ENCODE measurements around the gene PRDM16. TPM values are rescaled to one million over a fixed set of nuclear protein-coding genes. Genes with fewer than 3 reads are reported as not detected.

Gene PRDM16
- polyA plus RNA-seq, 1 of the 3 experiments (the other 2 are of a cell fraction) = not detected

GRCh38 chr1:3435666-3436065 is 366.7 kb downstream of the PRDM16 start:
- no peaks in the 10 kb centered on the region for H3F3A ChIP-seq (replicated peaks; ENCODE audit: insufficient read depth)
- H3K27ac ChIP-seq (ENCODE audit: low read depth in 2 of 2, low read length in 1 of 2) = no peak overlapping the region
- CTCF ChIA-PET = no interaction called here
- no peak overlapping the region for H2AFZ ChIP-seq (ENCODE audit: low read depth)
- H3K4me3 ChIP-seq (ENCODE audit: low read depth in 2 of 2, low read length in 1 of 2) = no peak overlapping the region
- peaks cover 14% of the 10 kb centered on the region; the same call in 1 of the 2 replicates for H3K27me3 ChIP-seq (ENCODE audit: insufficient read depth)
- no peak for TF ChIP-seq FOXJ3 (CRISPR knock-in tag; IDR thresholded peaks at IDR 0.05)
- no peak for TF ChIP-seq YY1 (IDR thresholded peaks at IDR 0.05; ENCODE audit: low read depth)
- no peak for TF ChIP-seq USF1 (IDR thresholded peaks at IDR 0.05; ENCODE audit: borderline replicate concordance, low read depth)
- TF ChIP-seq USF2 (IDR thresholded peaks at IDR 0.05; ENCODE audit: borderline replicate concordance, low read depth, low read length) = no peak
- no peak for TF ChIP-seq RAD21 (IDR thresholded peaks at IDR 0.05; ENCODE audit: low read length)
- no peak for TF ChIP-seq GABPA (IDR thresholded peaks at IDR 0.05; ENCODE audit: low read depth)
- TF ChIP-seq RXRA (IDR thresholded peaks at IDR 0.05; ENCODE audit: borderline replicate concordance, low read depth) = no peak
- no peak for TF ChIP-seq SIN3A (IDR thresholded peaks at IDR 0.05; ENCODE audit: borderline replicate concordance, low read depth, low read length)
- TF ChIP-seq FOSL2 (IDR thresholded peaks at IDR 0.05; ENCODE audit: borderline replicate concordance, low read depth) = no peak
- TF ChIP-seq NFIC (IDR thresholded peaks at IDR 0.05; ENCODE audit: borderline replicate concordance) = no peak
- no peaks in the 10 kb centered on the region for H3K9me3 ChIP-seq
- no peaks in the 10 kb centered on the region for H3K4me1 ChIP-seq (ENCODE audit: control insufficient read depth in 1 of 2, insufficient read depth in 2 of 2, low read depth in 1 of 2, low read length in 1 of 2)
- WGBS (ENCODE audit: low lambda C conversion rate) = 24% methylated on average over 6 of the region's 21 CpGs
- H3K79me2 ChIP-seq (ENCODE audit: insufficient read depth) = no peaks in the 10 kb centered on the region
- POLR2A ChIA-PET = no interaction called here
- H3K36me3 ChIP-seq (replicated peaks in 1 of 2; ENCODE audit: control insufficient read depth in 1 of 2, insufficient read depth in 2 of 2, low read length in 1 of 2) = no peaks in the 10 kb centered on the region
- no peaks in the 10 kb centered on the region for H4K20me1 ChIP-seq (ENCODE audit: insufficient read depth)
- no peak for DNase-seq
- no peak overlapping the region for H3K4me2 ChIP-seq
- no peaks in the 10 kb centered on the region for H3K9me2 ChIP-seq
- H3K9ac ChIP-seq = no peak overlapping the region

GRCh38 chr1:3436451-3436850 is 367.4 kb downstream of the PRDM16 start:
- Histone ChIP-seq H2AFZ (ENCODE audit: low read depth) (no peak overlapping the region), H3K9me3 (no peaks in the 10 kb centered on the region), H3K36me3 (replicated peaks in 1 of 2; ENCODE audit: control insufficient read depth in 1 of 2, insufficient read depth in 2 of 2, low read length in 1 of 2) (no peaks in the 10 kb centered on the region), H3K27me3 (ENCODE audit: insufficient read depth) (peaks cover 14% of the 10 kb centered on the region; the same call in 1 of the 2 replicates), H3K4me2 (no peak overlapping the region), H3K79me2 (ENCODE audit: insufficient read depth) (no peaks in the 10 kb centered on the region), H3F3A (replicated peaks; ENCODE audit: insufficient read depth) (no peaks in the 10 kb centered on the region), H3K9ac (no peak overlapping the region), H3K9me2 (no peaks in the 10 kb centered on the region), H3K27ac (ENCODE audit: low read depth in 2 of 2, low read length in 1 of 2) (no peak overlapping the region), H3K4me3 (ENCODE audit: low read depth in 2 of 2, low read length in 1 of 2) (no peak overlapping the region), H3K4me1 (ENCODE audit: control insufficient read depth in 1 of 2, insufficient read depth in 2 of 2, low read depth in 1 of 2, low read length in 1 of 2) (no peaks in the 10 kb centered on the region), H4K20me1 (ENCODE audit: insufficient read depth) (no peaks in the 10 kb centered on the region)
- ChIA-PET POLR2A (no interaction called here), CTCF (interaction anchor here (3.1 kb wide), 1 partner anchor 17 kb away, joined by 22 read pairs; no protein-coding TSS in a partner anchor)
- 0% methylated on average over 1 of the region's 11 CpGs for WGBS (ENCODE audit: low lambda C conversion rate)
- no peak for TF ChIP-seq TCF12 (IDR thresholded peaks at IDR 0.05)
- no peak for TF ChIP-seq TEAD4 (IDR thresholded peaks at IDR 0.05; ENCODE audit: borderline replicate concordance, insufficient read depth)
- TF ChIP-seq MEF2A (IDR thresholded peaks at IDR 0.05; ENCODE audit: borderline replicate concordance, low read depth) = no peak
- TF ChIP-seq EZH2phosphoT487 (IDR thresholded peaks at IDR 0.05; ENCODE audit: borderline replicate concordance, low read depth) = no peak
- TF ChIP-seq RCOR1 (IDR thresholded peaks at IDR 0.05; ENCODE audit: low read length) = no peak
- TF ChIP-seq FOSL2 (IDR thresholded peaks at IDR 0.05; ENCODE audit: borderline replicate concordance, low read depth) = no peak
- DNase-seq = no peak

Data from SK-N-SH (cell line).